Stomach (tissue), 9 donors: ENCODE data around the gene SAMD5. TPM values are rescaled to one million over a fixed set of nuclear protein-coding genes. Genes with fewer than 3 reads are reported as not detected.
A peak's percentile ranks its signal among the peaks of the same experiment; 100 is the strongest.

Experiments
- DNase-seq, 2 donors: peaks; one replicate each; pipeline versions ENCODE4 v3.0.0 to v3.0.0-alpha.2; 2013 to 2019
- H3K27ac ChIP-seq, 5 donors: fragments of 200-600 bp in 4 of 5; sonication (generic) in 4 of 5; one replicate each; pipeline ENCODE4 v1.5.1; 2013 to 2019; ENCODE audit warnings: mild to moderate bottlenecking in 1 of 5, moderate library complexity in 1 of 5
- H3K27me3 ChIP-seq, 3 donors: fragments of 200-600 bp; sonication (generic); one replicate each; pipeline ENCODE4 v1.5.1; 2017 to 2019; ENCODE audit warnings: mixed run types in 1 of 3
- H3K36me3 ChIP-seq, 4 donors: fragments of 200-600 bp; sonication (generic); 1 replicate in 3 of 4; 2 replicates in 1 of 4; pipeline ENCODE4 v1.5.1; 2016 to 2019
- H3K4me1 ChIP-seq, 4 donors: fragments of 200-600 bp; sonication (generic); one replicate each; pipeline ENCODE4 v1.5.1; 2016 to 2019
- H3K4me3 ChIP-seq, 4 donors: fragments of 200-600 bp; sonication (generic) in 3 of 4; one replicate each; pipeline ENCODE4 v1.5.1; 2016 to 2019; ENCODE audit warnings: mild to moderate bottlenecking in 1 of 4
- H3K9me3 ChIP-seq, 4 donors: fragments of 200-600 bp; sonication (generic); one replicate each; pipeline ENCODE4 v1.5.1; 2016 to 2019
- CTCF ChIP-seq, 7 experiments: fragments of 450-650 bp in 4 of 7; fragments of 200-600 bp in 3 of 7; sonication (generic) in 3 of 7; IDR thresholded peaks; one replicate each; pipeline ENCODE4 v1.5.1; 2016 to 2019; ENCODE audit warnings: antibody characterized with exemption in 7 of 7, control low read depth in 2 of 7, mild to moderate bottlenecking in 1 of 7
- EP300 ChIP-seq: sonication (generic); formaldehyde crosslinking; IDR thresholded peaks from one replicate; pipeline ENCODE4 v1.6.1; 2017; ENCODE audit warnings: antibody characterized with exemption
- POLR2A ChIP-seq, 4 donors: fragments of 450-650 bp; IDR thresholded peaks; one replicate each; pipeline ENCODE4 v1.6.1; 2016; ENCODE audit warnings: antibody characterized with exemption in 4 of 4, control low read depth in 2 of 4, mild to moderate bottlenecking in 1 of 4, moderate library complexity in 1 of 4
- POLR2AphosphoS5 ChIP-seq, 3 donors: sonication (generic); formaldehyde crosslinking; IDR thresholded peaks; one replicate each; pipeline ENCODE4 v1.6.1; 2016; ENCODE audit warnings: antibody characterized with exemption in 3 of 3
- WGBS, 5 donors: extraction: QIAGEN DNeasy Blood & Tissue Kit in 3 of 5; methylation state at CpG; one replicate each; pipeline versions ENCODE4 v1.1.5 to v1.1.7; 2013 to 2018; 5-methylcytosine and 5-hydroxymethylcytosine counted together
- intact Hi-C: fragments of 100-400 bp; cut with DNase I; formaldehyde crosslinking; loops from one replicate; pipeline ENCODE4 v1.15.1; 2023; ENCODE audit warnings: low total_unique reads
- polyA plus RNA-seq, 3 donors: library from polyadenylated mRNA; stranded (reverse); fragments of 200-250 nt; gene quantifications; one replicate each; pipeline ENCODE4 v1.2.3, GENCODE V29; 2013
- total RNA-seq, 5 donors: library from RNA; depleted of rRNA; stranded (reverse); fragments of >200 nt; gene quantifications; one replicate each; pipeline versions ENCODE4 v1.1.0 to v1.2.3, GENCODE V29; 2014 to 2016
- donor health status: healthy with polysubstance abuse.
- donor health status: Bipolar disorder and iron deficiency.
- donor health status: healthy.

The SAMD5 gene
- total and polyA plus RNA-seq, 8 donors = under 0.01 to 19.1 (median 4.0) TPM

GRCh38 chr6:147553099-147553498 is 44.6 kb downstream of the SAMD5 start:
- DNase-seq = no peak
- 88 to 100% (median 93%) methylated on average over 1 of the region's 1 CpG for WGBS, 5 donors
- no peak overlapping the region for H3K4me3 ChIP-seq
- TF ChIP-seq EP300 = no peak
- no peak for TF ChIP-seq POLR2A (IDR thresholded peaks at IDR 0.05)
- no peak for TF ChIP-seq CTCF (IDR thresholded peaks at IDR 0.05)
- no peak for TF ChIP-seq POLR2AphosphoS5 (IDR thresholded peaks at IDR 0.05)
- peaks cover 0 to 3% (median 0%) of the 10 kb centered on the region in 4 donors for H3K9me3 ChIP-seq
- H3K36me3 ChIP-seq = no peaks in the 10 kb centered on the region
- H3K27ac ChIP-seq = no peak overlapping the region
- peaks cover 0 to under 1% (median 0%) of the 10 kb centered on the region in 4 donors for H3K4me1 ChIP-seq
- no peaks in the 10 kb centered on the region for H3K27me3 ChIP-seq
- intact Hi-C loops = no loop called here

DNA sequence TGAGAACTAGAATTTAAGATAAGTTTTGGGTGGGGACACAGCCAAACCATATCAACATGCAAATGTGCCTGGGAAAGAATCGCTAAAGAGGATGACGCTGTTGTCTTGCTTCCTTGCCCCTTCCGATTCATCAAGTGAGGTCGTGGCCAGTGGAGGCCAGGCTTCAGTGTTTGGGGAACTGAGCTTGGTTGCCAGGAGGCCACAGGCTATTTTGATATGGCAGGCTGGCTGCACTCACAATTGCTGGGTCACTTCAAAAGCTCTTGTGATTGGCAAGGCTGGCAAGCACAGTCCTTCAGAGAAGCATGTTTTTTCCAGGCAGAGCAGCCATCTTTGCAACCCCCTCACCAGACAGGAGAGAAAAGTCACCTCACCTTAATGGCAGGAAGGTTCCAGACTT is 45.8 kb downstream of the SAMD5 start:
- H3K4me1 ChIP-seq = peaks cover 0 to 9% (median 1%) of the 10 kb centered on the region in 4 donors
- H3K9me3 ChIP-seq = peaks cover 0 to 3% (median 0%) of the 10 kb centered on the region in 4 donors
- H3K27ac ChIP-seq = no peak overlapping the region
- H3K36me3 ChIP-seq = no peaks in the 10 kb centered on the region
- intact Hi-C loops = no loop called here
- no peaks in the 10 kb centered on the region for H3K27me3 ChIP-seq
- DNase-seq = no peak
- no peak overlapping the region for H3K4me3 ChIP-seq
- WGBS, 5 donors = 93 to 96% (median 94%) methylated on average over 4 of the region's 4 CpGs
- no peak for TF ChIP-seq POLR2A (IDR thresholded peaks at IDR 0.05)
- TF ChIP-seq CTCF (IDR thresholded peaks at IDR 0.05) = no peak
- no peak for TF ChIP-seq EP300
- no peak for TF ChIP-seq POLR2AphosphoS5 (IDR thresholded peaks at IDR 0.05)

- Histone ChIP-seq H3K4me1 (peaks cover 0 to 24% (median 2%) of the 10 kb centered on the region in 4 donors), H3K4me3 (peak overlapping the region in 1 of 4 donors; percentile 29), H3K27me3 (no peaks in the 10 kb centered on the region), H3K9me3 (peaks cover 0 to 3% (median 0%) of the 10 kb centered on the region in 4 donors), H3K36me3 (no peaks in the 10 kb centered on the region), H3K27ac (peak overlapping the region in 3 of 5 donors; percentile 9 to 71 (median 44))
- DNase-seq = peak; percentile 62 to 78
- WGBS, 5 donors = 18 to 55% (median 38%) methylated on average over 7 of the region's 7 CpGs
- TF ChIP-seq POLR2AphosphoS5 (IDR thresholded peaks at IDR 0.05) = peak in 2 of 3 donors; percentile 33 to 71
- no peak for TF ChIP-seq EP300
- no peak for TF ChIP-seq POLR2A (IDR thresholded peaks at IDR 0.05)
- intact Hi-C loops = no loop called here
Observed at GRCh38 chr6:147559006-147559405, 50.5 kb downstream of the SAMD5 start.

- Histone ChIP-seq H3K27me3 (no peaks in the 10 kb centered on the region), H3K4me3 (no peak overlapping the region), H3K36me3 (no peaks in the 10 kb centered on the region), H3K9me3 (peaks cover 0 to 3% (median 0%) of the 10 kb centered on the region in 4 donors), H3K27ac (no peak overlapping the region), H3K4me1 (peaks cover 0 to 24% (median 2%) of the 10 kb centered on the region in 4 donors)
- no peak for DNase-seq
- TF ChIP-seq CTCF (IDR thresholded peaks at IDR 0.05) (no peak), EP300 (no peak), POLR2A (IDR thresholded peaks at IDR 0.05) (no peak), POLR2AphosphoS5 (IDR thresholded peaks at IDR 0.05) (no peak)
- intact Hi-C loops = no loop called here
Observed at GRCh38 chr6:147560670-147561069, 52.2 kb downstream of the SAMD5 start.

- intact Hi-C loops = no loop called here
- H3K4me3 ChIP-seq = no peak overlapping the region
- H3K9me3 ChIP-seq = peaks cover 0 to 3% (median 0%) of the 10 kb centered on the region in 4 donors
- no peaks in the 10 kb centered on the region for H3K36me3 ChIP-seq
- peaks cover 0 to 24% (median 2%) of the 10 kb centered on the region in 4 donors for H3K4me1 ChIP-seq
- TF ChIP-seq POLR2AphosphoS5 (IDR thresholded peaks at IDR 0.05) (no peak), CTCF (IDR thresholded peaks at IDR 0.05) (no peak), EP300 (no peak), POLR2A (IDR thresholded peaks at IDR 0.05) (no peak)
- peak in 1 of 2 donors; percentile 62 for DNase-seq
- 79 to 86% (median 80%) methylated on average over 6 of the region's 6 CpGs for WGBS, 5 donors
- no peaks in the 10 kb centered on the region for H3K27me3 ChIP-seq
- H3K27ac ChIP-seq = no peak overlapping the region
Observed at GRCh38 chr6:147561726-147562125, 53.2 kb downstream of the SAMD5 start.
